Endothelial cell of umbilical vein (primary cell): ENCODE measurements around the gene ZFHX2. TPM values are rescaled to one million over a fixed set of nuclear protein-coding genes. Genes with fewer than 3 reads are reported as not detected.

ENCODE experiments used
- BruUV-seq: library from RNA; stranded (reverse); fragments of 400-500 nt; replicated peaks from 2 replicates; lab custom pipeline; 2021; lab: Mats Ljungman, UMichigan
- CTCF ChIA-PET: fragments of 300-600, 350-600 bp; sonication (Branson Sonifier 250); formaldehyde crosslinking; loops from one replicate; lab custom pipeline; 2021; ENCODE audit warnings: antibody characterized with exemption, inconsistent platforms; lab: Charles Lee
- POLR2A ChIA-PET: fragments of 300-600, 350-600 bp; sonication (Branson Sonifier 250); formaldehyde crosslinking; loops from one replicate; lab custom pipeline; 2021; ENCODE audit warnings: antibody characterized with exemption, inconsistent platforms; lab: Charles Lee
- DNase-seq: peaks from one replicate; pipeline ENCODE4 v3.0.0-alpha.2; 2011; ENCODE audit warnings: low read depth, low spot score
- FAIRE-seq: peaks from 2 replicates; lab custom pipeline; 2011; peaks lifted over from hg19 to GRCh38; lab: Jason Lieb, UNC
- H2AFZ ChIP-seq: 2 replicates; pipeline ENCODE4 v1.6.0; 2012; ENCODE audit warnings: low read depth, low read length, control low read depth, inconsistent platforms
- H3K27ac ChIP-seq: 2 replicates; pipeline ENCODE4 v1.5.1; 2011; ENCODE audit warnings: low read depth, mild to moderate bottlenecking, control low read depth, low read length, moderate library complexity; ENCODE audit not compliant: insufficient read depth
- H3K27me3 ChIP-seq, 2 experiments: 2 replicates each; pipeline versions ENCODE4 v1.6.0 to v1.6.1; 2011; ENCODE audit warnings: low read length in 2 of 2, mixed read lengths in 1 of 2; ENCODE audit not compliant: control insufficient read depth in 2 of 2, insufficient read depth in 2 of 2
- H3K36me3 ChIP-seq, 2 experiments: 2 replicates in 1 of 2; 3 replicates in 1 of 2; pipeline ENCODE4 v1.5.1; 2011; ENCODE audit warnings: low read length in 2 of 2, mild to moderate bottlenecking in 1 of 2, moderate library complexity in 1 of 2; ENCODE audit not compliant: control insufficient read depth in 2 of 2, insufficient read depth in 2 of 2; ENCODE audit errors: extremely low read depth in 1 of 2
- H3K4me1 ChIP-seq: 3 replicates; pipeline ENCODE4 v1.5.1; 2011; ENCODE audit warnings: mild to moderate bottlenecking, low read length; ENCODE audit not compliant: control insufficient read depth, insufficient read depth; ENCODE audit errors: extremely low read depth
- H3K4me2 ChIP-seq: 2 replicates; pipeline ENCODE4 v1.6.1; 2011; ENCODE audit warnings: low read length, control low read depth, mixed read lengths; ENCODE audit not compliant: insufficient read depth
- H3K4me3 ChIP-seq, 3 experiments: fragments of 200-600 bp in 1 of 3; sonication (generic), shearing (Covaris generic) in 1 of 3; replicated peaks in 1 of 3; 2 replicates each; pipeline ENCODE4 v1.5.1; 2011 to 2016; ENCODE audit warnings: control low read depth in 3 of 3, low read length in 3 of 3, mild to moderate bottlenecking in 2 of 3, inconsistent platforms in 1 of 3, low read depth in 1 of 3, moderate library complexity in 1 of 3; ENCODE audit not compliant: insufficient read depth in 1 of 3
- H3K79me2 ChIP-seq: 2 replicates; pipeline ENCODE4 v1.6.0; 2012; ENCODE audit warnings: low read length, inconsistent platforms; ENCODE audit not compliant: control insufficient read depth, insufficient read depth
- H3K9ac ChIP-seq: replicated peaks from 2 replicates; pipeline ENCODE3; 2011; ENCODE audit warnings: low read length, control low read depth; ENCODE audit not compliant: insufficient read depth; ENCODE audit errors: extremely low read depth
- H3K9me1 ChIP-seq: replicated peaks from 3 replicates; pipeline ENCODE4 v1.6.0; 2011; ENCODE audit warnings: mild to moderate bottlenecking, low read length; ENCODE audit not compliant: control insufficient read depth, insufficient read depth; ENCODE audit errors: extremely low read depth
- H3K9me3 ChIP-seq: replicated peaks from 2 replicates; pipeline ENCODE4 v1.5.1; 2012; ENCODE audit warnings: low read length, inconsistent platforms; ENCODE audit not compliant: control insufficient read depth, insufficient read depth
- H4K20me1 ChIP-seq: replicated peaks from 2 replicates; pipeline ENCODE3; 2011; ENCODE audit warnings: mild to moderate bottlenecking, low read length; ENCODE audit not compliant: control insufficient read depth, insufficient read depth; ENCODE audit errors: extremely low read depth
- EZH2 ChIP-seq: IDR thresholded peaks from 2 replicates; pipeline ENCODE4 v1.6.1; 2012; ENCODE audit warnings: borderline replicate concordance, low read depth, mild to moderate bottlenecking, moderate library complexity, low read length, inconsistent platforms; ENCODE audit not compliant: severe bottlenecking
- FOS ChIP-seq: IDR thresholded peaks from 2 replicates; pipeline ENCODE4 v1.6.1; 2011; ENCODE audit warnings: mild to moderate bottlenecking, low read length, moderate library complexity, borderline replicate concordance; ENCODE audit not compliant: insufficient read depth
- GATA2 ChIP-seq: IDR thresholded peaks from 2 replicates; pipeline ENCODE4 v1.7.0; 2011; ENCODE audit warnings: low read depth, mild to moderate bottlenecking, moderate library complexity, mixed read lengths, low read length; ENCODE audit not compliant: insufficient read length, insufficient read depth
- JUN ChIP-seq: IDR thresholded peaks from 2 replicates; pipeline ENCODE4 v1.6.1; 2011; ENCODE audit warnings: borderline replicate concordance, low read depth; ENCODE audit not compliant: insufficient read length, insufficient read depth
- MYC ChIP-seq: IDR thresholded peaks from one replicate; pipeline ENCODE4 v1.6.1; 2011; ENCODE audit warnings: mild to moderate bottlenecking, low read depth, low read length
- POLR2A ChIP-seq: IDR thresholded peaks from 2 replicates; pipeline ENCODE4 v1.6.1; 2012; ENCODE audit warnings: low read depth, mild to moderate bottlenecking, control low read depth, low read length
- POLR2AphosphoS5 ChIP-seq: IDR thresholded peaks from 2 replicates; pipeline ENCODE4 v1.6.1; 2012; ENCODE audit warnings: low read depth, mild to moderate bottlenecking, control low read depth, low read length, moderate library complexity; ENCODE audit not compliant: insufficient read depth
- dilution Hi-C: fragments of 300-500 bp; cut with MboI; formaldehyde crosslinking; loops from one replicate; pipeline ENCODE4 v1.15.0; 2019; ENCODE audit warnings: low sequenced_read_pairs; ENCODE audit not compliant: extremely low pct_ligation_motif_present
- intact Hi-C: fragments of 100-400 bp; cut with micrococcal nuclease; formaldehyde crosslinking; loops from one replicate; pipeline ENCODE4 v1.10.0; 2022
- polyA plus RNA-seq, 4 experiments: library from polyadenylated mRNA; depleted of rRNA in 3 of 4; stranded (reverse) in 3 of 4; unstranded in 1 of 4; fragments of >200 nt; gene quantifications; 2 replicates each; pipeline versions ENCODE4 v1.2.1 to v1.2.3, GENCODE V29; 2011 to 2012; ENCODE audit warnings: missing spikeins in 1 of 4
- total RNA-seq: library from RNA; stranded (reverse); gene quantifications from 2 replicates; pipeline ENCODE4 v1.2.3, GENCODE V29; 2021
- TF ChIP-seq, protein P1 (sequence below), 2 donors: IDR thresholded peaks; 1 replicate in 1 of 2; 2 replicates in 1 of 2; pipeline ENCODE4 v1.5.1; 2011; ENCODE audit warnings: low read length in 2 of 2, mild to moderate bottlenecking in 2 of 2, moderate library complexity in 2 of 2, control low read depth in 1 of 2, inconsistent platforms in 1 of 2, low read depth in 1 of 2; ENCODE audit not compliant: insufficient read depth in 1 of 2; ENCODE audit errors: extremely low read depth in 1 of 2
- TF ChIP-seq, protein P2 (sequence below): IDR thresholded peaks from 2 replicates; pipeline ENCODE4 v1.6.1; 2011; ENCODE audit not compliant: insufficient read depth, insufficient read length

Gene ZFHX2
- total and polyA plus RNA-seq, 2 donors (not counting 3 experiments of a cell fraction or from before 2014, with no cell fraction given) = 0.25 to 2.3 TPM

DNA sequence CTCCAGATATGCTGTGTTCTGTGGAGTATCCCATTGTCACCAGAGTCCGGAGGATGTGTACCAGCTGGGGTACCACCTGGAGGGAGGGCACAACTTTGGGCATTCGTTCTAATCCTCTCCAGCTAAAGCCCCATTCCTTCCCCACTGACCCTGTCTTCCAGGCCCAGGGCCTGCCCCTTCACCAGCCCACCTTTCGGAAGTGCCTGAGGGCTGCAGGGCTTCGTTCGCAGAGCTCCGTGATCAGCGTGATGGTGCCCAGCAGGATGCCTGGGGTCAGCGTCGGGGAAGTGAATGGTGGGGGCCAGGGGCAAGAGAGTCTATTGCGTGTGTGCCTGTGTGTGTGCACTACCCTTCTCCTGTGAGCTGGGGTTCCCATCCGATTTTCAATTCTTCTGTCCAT is 14.1 kb upstream of the ZFHX2 start:
- Histone ChIP-seq H3K27me3 (no peaks in the 10 kb centered on the region), H3K79me2 (no peaks in the 10 kb centered on the region), H3K4me2 (no peak overlapping the region), H3K9me3 (no peaks in the 10 kb centered on the region), H3K4me3 (no peak overlapping the region), H4K20me1 (no peaks in the 10 kb centered on the region), H3K4me1 (peaks cover 4% of the 10 kb centered on the region), H3K9me1 (no peaks in the 10 kb centered on the region), H3K27ac (no peak overlapping the region), H2AFZ (no peak overlapping the region), H3K36me3 (peaks cover 0 to 3% of the 10 kb centered on the region in 2 experiments), H3K9ac (no peak overlapping the region)
- TF ChIP-seq FOS (no peak), JUN (no peak), POLR2A (no peak)
- TF ChIP-seq, protein P1, sequence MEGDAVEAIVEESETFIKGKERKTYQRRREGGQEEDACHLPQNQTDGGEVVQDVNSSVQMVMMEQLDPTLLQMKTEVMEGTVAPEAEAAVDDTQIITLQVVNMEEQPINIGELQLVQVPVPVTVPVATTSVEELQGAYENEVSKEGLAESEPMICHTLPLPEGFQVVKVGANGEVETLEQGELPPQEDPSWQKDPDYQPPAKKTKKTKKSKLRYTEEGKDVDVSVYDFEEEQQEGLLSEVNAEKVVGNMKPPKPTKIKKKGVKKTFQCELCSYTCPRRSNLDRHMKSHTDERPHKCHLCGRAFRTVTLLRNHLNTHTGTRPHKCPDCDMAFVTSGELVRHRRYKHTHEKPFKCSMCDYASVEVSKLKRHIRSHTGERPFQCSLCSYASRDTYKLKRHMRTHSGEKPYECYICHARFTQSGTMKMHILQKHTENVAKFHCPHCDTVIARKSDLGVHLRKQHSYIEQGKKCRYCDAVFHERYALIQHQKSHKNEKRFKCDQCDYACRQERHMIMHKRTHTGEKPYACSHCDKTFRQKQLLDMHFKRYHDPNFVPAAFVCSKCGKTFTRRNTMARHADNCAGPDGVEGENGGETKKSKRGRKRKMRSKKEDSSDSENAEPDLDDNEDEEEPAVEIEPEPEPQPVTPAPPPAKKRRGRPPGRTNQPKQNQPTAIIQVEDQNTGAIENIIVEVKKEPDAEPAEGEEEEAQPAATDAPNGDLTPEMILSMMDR (IDR thresholded peaks at IDR 0.05; ENCODE audit: extremely low read depth in 1 of 2, insufficient read depth in 1 of 2, low read depth in 1 of 2, low read length in 2 of 2) = no peak
- intact Hi-C loops = no loop called here
- DNase-seq = no peak
- FAIRE-seq = no peak
- no TSS peak for BruUV-seq
- dilution Hi-C loops = no loop called here
- ChIA-PET CTCF (interaction anchor here (1.0 to 12.3 kb wide), 2 partner anchors 85 to 87 kb away, joined by 3 to 416 read pairs; no protein-coding TSS in a partner anchor), POLR2A (no interaction called here)

DNA sequence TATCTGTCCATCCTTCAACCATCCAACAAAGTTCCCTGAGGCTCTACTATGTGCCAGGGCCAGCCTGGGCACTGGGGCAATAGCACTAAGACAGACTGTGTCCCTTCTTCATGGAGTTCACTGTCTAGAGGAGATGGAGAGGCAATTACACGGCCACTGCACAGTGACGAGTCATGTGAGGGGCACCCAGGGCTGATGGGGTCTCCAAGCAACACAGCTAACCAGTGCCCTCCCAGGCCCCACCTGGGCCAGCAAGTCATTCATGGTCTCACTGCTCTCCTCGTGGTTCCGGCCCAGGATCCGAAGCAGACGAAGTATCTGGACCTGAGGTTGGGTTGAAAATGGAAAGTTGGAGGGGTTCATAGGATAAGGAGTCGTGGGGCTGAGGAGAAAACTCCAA is 13.3 kb upstream of the ZFHX2 start:
- Histone ChIP-seq H3K36me3 (peaks cover 0 to 6% of the 10 kb centered on the region in 2 experiments), H3K4me1 (peaks cover 4% of the 10 kb centered on the region), H3K27ac (no peak overlapping the region), H3K4me3 (no peak overlapping the region), H4K20me1 (no peaks in the 10 kb centered on the region), H3K9me3 (no peaks in the 10 kb centered on the region), H3K4me2 (no peak overlapping the region), H3K9ac (no peak overlapping the region), H3K9me1 (no peaks in the 10 kb centered on the region), H3K79me2 (no peaks in the 10 kb centered on the region), H2AFZ (no peak overlapping the region), H3K27me3 (no peaks in the 10 kb centered on the region)
- dilution Hi-C loops = no loop called here
- ChIA-PET POLR2A (no interaction called here), CTCF (interaction anchor here (12.3 kb wide), 1 partner anchor 86 kb away, joined by 416 read pairs; no protein-coding TSS in a partner anchor)
- FAIRE-seq = no peak
- no TSS peak for BruUV-seq
- intact Hi-C loops = no loop called here
- no peak for TF ChIP-seq FOS
- TF ChIP-seq, protein P2, sequence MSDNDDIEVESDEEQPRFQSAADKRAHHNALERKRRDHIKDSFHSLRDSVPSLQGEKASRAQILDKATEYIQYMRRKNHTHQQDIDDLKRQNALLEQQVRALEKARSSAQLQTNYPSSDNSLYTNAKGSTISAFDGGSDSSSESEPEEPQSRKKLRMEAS = no peak
- TF ChIP-seq POLR2A = no peak
- no peak for TF ChIP-seq JUN
- TF ChIP-seq POLR2AphosphoS5 = no peak
- TF ChIP-seq, protein P1 (IDR thresholded peaks at IDR 0.05; ENCODE audit: extremely low read depth in 1 of 2, insufficient read depth in 1 of 2, low read depth in 1 of 2, low read length in 2 of 2) = no peak
- TF ChIP-seq MYC = no peak
- TF ChIP-seq GATA2 = no peak
- TF ChIP-seq EZH2 = no peak
- no peak for DNase-seq
